ENCODE results near the gene UTP14C. TPM values are rescaled to one million over a fixed set of nuclear protein-coding genes. Genes with fewer than 3 reads are reported as not detected.
"Not testable (repeated sequence)": the region's sequence is repeated elsewhere in the genome, so short reads cannot be mapped to it uniquely, and the experiment has no call there.

The UTP14C gene
- total and polyA plus RNA-seq, 11 donors, result 3.1 to 15.4 (median 11.9) TPM

- TF ChIP-seq POLR2A (IDR thresholded peaks at IDR 0.05), result no peak
- Histone ChIP-seq H3K4me1 (no peaks in the 10 kb centered on the region), H3K27me3 (no peaks in the 10 kb centered on the region), H3K9me3 (peaks cover 0 to 8% (median 0%) of the 10 kb centered on the region in 12 donors), H3K27ac (no peak overlapping the region), H3K36me3 (no peaks in the 10 kb centered on the region), H3K4me3 (no peak overlapping the region)
- 90 to 97% (median 95%) methylated on average over 3 of the region's 3 CpGs for WGBS, 4 donors
- DNase-seq, result no peak
- intact Hi-C loops (cut with DNase I), result no loop called here
- ATAC-seq, result no peak
These were observed 23.0 kb downstream of the UTP14C start for GRCh38 chr13:52047463-52047862.

GRCh38 chr13:52048516-52048915 is 24.0 kb downstream of the UTP14C start:
- Histone ChIP-seq H3K27me3 (no peaks in the 10 kb centered on the region), H3K4me1 (no peaks in the 10 kb centered on the region), H3K36me3 (no peaks in the 10 kb centered on the region), H3K27ac (no peak overlapping the region), H3K9me3 (peaks cover 0 to 6% (median 0%) of the 10 kb centered on the region in 12 donors), H3K4me3 (no peak overlapping the region)
- TF ChIP-seq CTCF (IDR thresholded peaks at IDR 0.05) (no peak), POLR2A (IDR thresholded peaks at IDR 0.05) (no peak)
- 57 to 71% (median 60%) methylated on average over 2 of the region's 2 CpGs for WGBS, 4 donors
- ATAC-seq (no peak), DNase-seq (no peak)
- intact Hi-C loops (cut with DNase I), result no loop called here

GRCh38 chr13:52051400-52051799 is 26.9 kb downstream of the UTP14C start:
- H3K9me3 ChIP-seq, result peaks cover 0 to 12% (median 0%) of the 10 kb centered on the region in 12 donors
- intact Hi-C loops (cut with DNase I), result no loop called here
- no peak overlapping the region for H3K4me3 ChIP-seq
- no peaks in the 10 kb centered on the region for H3K36me3 ChIP-seq
- no peaks in the 10 kb centered on the region for H3K4me1 ChIP-seq
- ATAC-seq (no peak), DNase-seq (no peak)
- 71 to 76% (median 74%) methylated on average over 7 of the region's 7 CpGs for WGBS, 4 donors
- H3K27ac ChIP-seq, result no peak overlapping the region
- TF ChIP-seq CTCF (IDR thresholded peaks at IDR 0.05), result no peak
- no peak for TF ChIP-seq POLR2A (IDR thresholded peaks at IDR 0.05)
- no peaks in the 10 kb centered on the region for H3K27me3 ChIP-seq

DNA sequence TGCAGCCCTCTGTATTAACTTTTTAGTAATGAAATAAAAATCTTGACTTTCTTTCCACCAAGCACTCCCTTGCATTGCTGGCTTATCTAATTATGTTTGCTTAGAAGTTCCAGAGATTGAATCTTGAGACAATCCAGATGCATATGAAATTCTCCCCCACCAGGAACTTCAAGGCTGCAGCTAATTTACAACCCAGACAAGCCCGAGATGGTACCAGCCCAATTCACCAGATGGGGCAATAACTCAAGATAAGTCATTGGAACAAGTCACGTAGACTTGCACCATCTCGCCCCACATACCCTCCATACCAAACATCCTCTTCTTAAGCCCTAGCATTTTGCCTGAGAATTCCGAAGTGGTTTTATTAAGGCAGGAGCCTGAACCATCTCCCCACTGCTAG is 29.0 kb downstream of the UTP14C start:
- Histone ChIP-seq H3K36me3 (no peaks in the 10 kb centered on the region), H3K4me1 (no peaks in the 10 kb centered on the region), H3K27ac (no peak overlapping the region), H3K27me3 (no peaks in the 10 kb centered on the region), H3K4me3 (no peak overlapping the region), H3K9me3 (peaks cover 0 to 8% (median 0%) of the 10 kb centered on the region in 12 donors)
- DNase-seq (no peak), ATAC-seq (no peak)
- intact Hi-C loops (cut with DNase I), result no loop called here
- TF ChIP-seq POLR2A (IDR thresholded peaks at IDR 0.05), result no peak
- 76 to 80% (median 77%) methylated on average over 4 of the region's 4 CpGs for WGBS, 4 donors

DNA sequence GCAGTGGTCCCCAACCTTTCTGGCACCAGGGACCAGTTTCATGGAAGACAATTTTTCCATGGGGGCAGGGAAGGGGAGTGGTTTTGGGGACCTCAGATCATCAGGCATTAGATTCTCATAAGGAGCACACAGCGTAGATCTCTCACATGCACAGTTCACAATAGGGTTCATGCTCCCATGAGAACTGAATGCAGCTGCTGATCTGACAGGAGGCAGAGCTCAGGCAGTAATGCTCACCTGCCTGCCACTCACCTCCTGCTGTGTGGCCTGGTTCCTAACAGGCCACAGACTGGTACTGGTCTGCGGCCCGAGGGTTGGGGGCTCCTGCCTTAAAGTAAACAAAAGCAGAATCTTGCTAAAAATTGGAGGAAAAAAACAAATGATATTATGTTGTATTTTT is 36.6 kb downstream of the UTP14C start:
- not testable (repeated sequence) for H3K27me3 ChIP-seq, H3K4me3 ChIP-seq, DNase-seq, H3K36me3 ChIP-seq
- ATAC-seq, result peak in 1 of 4 donors; percentile 52
- Histone ChIP-seq H3K4me1 (peaks cover 0 to 17% (median 7%) of the 10 kb centered on the region in 12 donors), H3K9me3 (peaks cover 0 to 16% (median 5%) of the 10 kb centered on the region in 12 donors), H3K27ac (peak overlapping the region in 10 of 12 donors; percentile 9 to 90 (median 60))
- 71 to 82% (median 75%) methylated on average over 3 of the region's 3 CpGs for WGBS, 4 donors
- intact Hi-C loops (cut with DNase I), result loop anchor here in 1 of 10 donors (10.0 kb wide), 1 partner anchor 54 kb away; no protein-coding TSS in a partner anchor

DNA sequence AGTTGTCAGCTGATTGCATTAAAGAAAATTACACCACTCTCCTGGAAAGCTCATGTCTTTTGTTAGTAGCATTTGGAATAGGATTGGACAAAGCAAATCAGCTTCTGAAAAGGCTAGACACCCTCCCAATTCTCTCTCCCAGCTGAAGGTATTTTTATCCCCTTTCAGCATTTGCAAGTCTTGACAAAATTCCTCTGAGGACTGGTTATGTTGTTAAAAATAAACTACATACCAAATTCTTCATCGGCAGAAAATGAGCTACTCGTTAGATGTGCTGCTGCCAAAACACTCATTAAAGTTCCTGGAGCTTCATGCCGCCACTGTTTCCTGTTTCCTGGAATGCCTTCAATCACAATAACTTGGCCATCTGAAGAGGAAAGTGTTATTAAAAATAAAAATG is 37.1 kb downstream of the UTP14C start:
- WGBS, 4 donors, result 9 to 14% (median 10%) methylated on average over 3 of the region's 3 CpGs
- H3K4me1 ChIP-seq, result peaks cover 0 to 17% (median 7%) of the 10 kb centered on the region in 12 donors
- H3K27me3 ChIP-seq, result no peaks in the 10 kb centered on the region
- H3K27ac ChIP-seq, result peak overlapping the region in 10 of 12 donors; percentile 9 to 90 (median 60)
- H3K4me3 ChIP-seq, result no peak overlapping the region
- DNase-seq (peak in 1 of 5 donors; percentile 16), ATAC-seq (peak in 3 of 4 donors; percentile 34 to 93 (median 37))
- H3K9me3 ChIP-seq, result peaks cover 0 to 22% (median 10%) of the 10 kb centered on the region in 12 donors
- H3K36me3 ChIP-seq, result no peaks in the 10 kb centered on the region
- intact Hi-C loops (cut with DNase I), result loop anchor here in 1 of 10 donors (10.0 kb wide), 1 partner anchor 53 kb away; no protein-coding TSS in a partner anchor
- TF ChIP-seq POLR2A (IDR thresholded peaks at IDR 0.05) (no peak), CTCF (IDR thresholded peaks at IDR 0.05) (no peak)

Data from heart left ventricle (tissue), 16 donors.